SW480 (cell line): ENCODE measurements around the gene PLCB4.
A peak's percentile ranks its signal among the peaks of the same experiment; 100 is the strongest.

ENCODE experiments used
- DNase-seq: peaks from one replicate; pipeline ENCODE4 v3.0.0-alpha.2; 2016; ENCODE audit warnings: low spot score

Gene PLCB4

GRCh38 chr20:9179193-9179802 lies 110.4 kb downstream of the PLCB4 start:
- DNase-seq: peak; percentile 13

DNA sequence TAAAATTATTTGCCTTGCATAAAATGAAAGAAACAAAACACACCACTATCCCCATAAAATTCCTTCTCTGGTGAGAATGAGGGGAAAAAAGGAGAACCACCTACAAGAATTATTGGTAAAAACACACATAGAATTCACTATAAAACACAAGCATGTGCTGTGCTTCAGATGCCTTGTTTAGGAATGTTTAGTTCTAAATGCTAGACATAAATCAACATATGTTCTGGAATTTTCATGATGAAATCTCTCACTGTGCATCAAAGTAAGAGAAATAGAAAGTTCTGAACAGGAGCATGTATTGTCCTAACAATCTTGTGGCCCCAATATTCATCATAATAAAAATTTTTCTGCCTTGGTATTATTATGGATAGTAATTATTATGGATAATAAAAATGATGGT lies 111.0 kb downstream of the PLCB4 start:
- no peak for DNase-seq

DNA sequence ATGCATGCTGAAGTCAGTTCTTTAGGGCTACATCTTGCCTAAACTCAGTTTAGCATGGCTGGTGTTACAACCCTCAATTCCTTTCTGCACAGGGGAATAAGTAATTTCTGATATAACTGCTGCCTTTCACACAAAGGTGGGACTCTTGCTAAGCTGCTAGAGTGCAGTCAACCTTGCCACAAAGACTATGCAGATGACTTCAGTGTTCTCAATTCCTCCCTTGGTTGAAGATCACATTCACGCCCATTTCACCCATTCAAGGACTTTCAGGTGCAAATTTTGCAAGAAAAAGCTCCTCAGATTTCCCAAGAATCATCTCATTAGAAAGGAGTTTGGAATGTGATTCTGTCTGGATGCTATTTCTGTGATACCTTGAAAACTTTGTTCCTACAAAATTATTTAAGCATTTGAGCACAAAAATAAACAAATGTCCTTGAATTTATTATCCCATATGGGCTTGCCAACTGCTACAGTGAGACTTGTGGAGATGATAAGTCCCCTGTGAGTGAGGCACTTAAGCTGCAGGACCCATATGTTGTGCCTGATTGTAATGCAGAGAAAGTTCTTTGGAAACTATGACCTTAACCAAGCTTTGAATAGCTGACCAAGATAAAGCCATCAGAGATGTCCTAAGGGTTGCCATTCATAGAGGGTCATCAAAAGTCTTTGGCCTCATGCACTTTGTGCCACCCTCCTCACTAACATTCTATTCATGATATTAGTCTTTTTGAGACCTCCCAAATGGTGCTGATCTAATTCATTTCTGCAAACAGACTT lies 111.8 kb downstream of the PLCB4 start:
- DNase-seq: no peak

GRCh38 chr20:9185511-9185910 lies 116.6 kb downstream of the PLCB4 start:
- no peak for DNase-seq

DNA sequence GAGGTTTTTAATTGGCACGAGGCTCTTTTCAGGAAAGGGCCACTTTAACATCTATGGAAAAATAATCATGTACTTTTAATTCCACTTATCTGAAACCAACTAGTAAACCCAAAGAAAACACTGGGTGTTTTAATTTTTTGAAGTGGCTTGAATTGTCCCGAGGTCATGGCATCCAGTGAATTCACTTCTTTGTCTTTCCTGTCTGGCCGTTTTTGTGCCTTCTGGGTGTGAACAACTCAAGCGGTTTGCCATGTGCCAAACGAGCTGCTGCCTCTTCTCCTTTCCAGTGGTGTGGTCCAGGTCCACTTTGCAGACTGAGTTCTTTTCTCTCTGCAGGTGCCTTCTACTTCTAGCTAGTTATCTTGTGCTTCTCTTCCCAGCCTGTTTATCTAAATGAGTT lies 117.5 kb downstream of the PLCB4 start:
- DNase-seq: no peak

GRCh38 chr20:9195031-9195430 lies 126.1 kb downstream of the PLCB4 start:
- no peak for DNase-seq

DNA sequence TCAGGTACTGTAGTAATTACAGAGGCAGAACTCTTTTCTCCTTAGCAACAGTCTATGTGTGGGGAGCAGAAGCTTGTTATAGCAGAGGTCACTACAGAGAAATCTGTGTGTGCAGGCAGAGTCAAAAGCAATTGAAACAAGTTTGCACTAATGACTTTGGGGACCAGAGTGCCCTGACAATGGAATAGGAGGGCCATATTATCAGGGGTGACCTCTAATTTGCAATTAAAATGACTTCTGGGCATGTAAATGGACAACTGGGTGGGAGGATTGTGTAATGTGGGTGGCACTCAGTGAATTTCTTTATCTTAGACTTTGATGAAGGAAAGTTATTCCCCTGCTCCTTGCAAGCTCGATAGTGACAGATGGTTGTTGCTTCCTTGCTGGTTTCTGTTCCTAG lies 127.2 kb downstream of the PLCB4 start:
- DNase-seq: no peak

DNA sequence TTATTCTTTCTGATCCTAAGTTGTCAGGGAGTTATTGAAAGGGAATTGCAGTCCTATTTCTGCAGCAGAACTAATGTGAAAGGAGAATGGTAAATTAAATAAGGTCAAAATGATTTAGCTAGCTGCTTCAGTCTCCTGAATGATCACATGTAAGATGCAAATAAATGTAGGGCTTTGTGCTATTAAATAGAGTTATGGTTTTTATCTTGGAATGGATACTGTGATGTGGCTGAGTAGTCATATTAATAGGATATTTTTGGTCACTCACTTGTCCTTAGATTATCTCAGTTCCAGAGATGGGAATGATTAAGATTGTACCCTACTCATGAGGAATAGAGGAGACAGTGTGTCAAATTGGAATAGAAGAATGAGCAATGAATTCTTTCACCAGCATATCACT lies 129.6 kb downstream of the PLCB4 start:
- DNase-seq: no peak

GRCh38 chr20:9200196-9200595 lies 131.3 kb downstream of the PLCB4 start:
- no peak for DNase-seq

- DNase-seq: no peak
Measured at GRCh38 chr20:9200620-9201019, 131.7 kb downstream of the PLCB4 start.

DNA sequence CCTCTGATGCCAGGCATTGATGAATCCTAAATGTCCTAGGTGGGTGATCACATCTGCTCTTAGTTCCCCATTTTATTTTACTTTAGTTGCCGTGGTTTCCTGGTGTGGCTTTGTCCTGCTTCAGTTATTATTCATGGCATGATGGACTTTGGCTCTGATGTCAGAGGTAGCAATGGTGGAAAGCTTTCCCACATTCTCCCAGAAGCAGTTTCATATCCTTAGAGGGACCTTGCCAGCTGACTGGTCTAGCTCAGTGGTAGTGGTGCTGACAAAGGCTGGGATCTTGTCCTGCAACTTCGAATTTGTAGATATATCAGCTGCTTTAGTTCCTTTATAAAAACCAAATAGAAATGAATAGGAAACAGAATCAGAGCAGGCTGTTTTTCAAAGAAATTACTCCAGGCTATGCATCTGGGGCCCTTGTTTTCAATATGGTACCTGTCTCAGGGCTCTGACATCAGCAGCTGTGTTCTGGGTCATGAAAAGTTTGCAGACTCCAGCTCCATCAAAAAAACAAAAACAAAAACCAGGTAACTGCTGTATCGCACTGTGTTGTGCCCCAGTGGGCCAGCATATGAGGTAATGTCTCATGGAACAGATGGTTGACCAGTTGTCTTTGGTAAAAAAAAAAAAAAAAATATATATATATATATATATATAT lies 133.7 kb downstream of the PLCB4 start:
- no peak for DNase-seq

DNA sequence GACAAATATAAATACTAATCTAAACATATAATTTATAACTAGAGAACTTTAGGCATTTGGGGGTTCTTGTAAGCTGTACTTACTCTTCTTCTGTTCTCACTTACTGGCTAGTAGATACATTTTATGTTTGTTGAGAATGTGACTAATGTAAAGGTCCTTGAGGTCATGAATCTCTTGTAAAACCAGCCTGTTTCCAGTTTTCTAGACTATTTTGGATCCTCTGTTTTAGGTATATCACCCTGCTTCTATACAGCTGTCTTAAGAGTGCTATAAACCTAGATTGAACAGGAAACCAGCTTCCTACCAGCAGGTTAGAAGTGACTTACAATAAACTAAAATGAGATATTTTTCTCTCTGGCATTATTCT lies 134.2 kb downstream of the PLCB4 start:
- no peak for DNase-seq

- DNase-seq: no peak
Measured at GRCh38 chr20:9204979-9205378, 136.1 kb downstream of the PLCB4 start.

- no peak for DNase-seq
Measured at GRCh38 chr20:9206486-9206885, 137.6 kb downstream of the PLCB4 start.

DNA sequence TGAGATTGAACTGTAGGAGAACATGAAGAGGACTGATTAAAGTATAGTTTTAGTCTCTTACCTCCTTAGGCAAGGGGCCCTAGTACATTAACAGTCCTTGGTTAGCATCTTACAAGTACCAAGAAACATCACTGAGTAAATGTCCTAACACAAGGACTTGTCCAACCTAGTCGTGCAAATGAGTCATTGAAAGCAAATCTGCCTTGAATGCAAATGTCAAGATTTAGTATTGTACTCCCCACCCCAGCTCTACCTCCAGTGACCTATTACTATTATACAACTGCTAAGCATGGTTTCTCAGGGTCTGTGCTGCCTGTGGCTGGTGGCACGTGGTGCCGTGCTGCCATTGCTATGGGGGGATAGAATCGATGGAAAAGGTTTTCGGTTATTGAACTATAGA lies 138.4 kb downstream of the PLCB4 start:
- DNase-seq: no peak

GRCh38 chr20:9210356-9210755 lies 141.5 kb downstream of the PLCB4 start:
- DNase-seq: no peak

- no peak for DNase-seq
Measured at GRCh38 chr20:9211016-9211760, 142.3 kb downstream of the PLCB4 start.

DNA sequence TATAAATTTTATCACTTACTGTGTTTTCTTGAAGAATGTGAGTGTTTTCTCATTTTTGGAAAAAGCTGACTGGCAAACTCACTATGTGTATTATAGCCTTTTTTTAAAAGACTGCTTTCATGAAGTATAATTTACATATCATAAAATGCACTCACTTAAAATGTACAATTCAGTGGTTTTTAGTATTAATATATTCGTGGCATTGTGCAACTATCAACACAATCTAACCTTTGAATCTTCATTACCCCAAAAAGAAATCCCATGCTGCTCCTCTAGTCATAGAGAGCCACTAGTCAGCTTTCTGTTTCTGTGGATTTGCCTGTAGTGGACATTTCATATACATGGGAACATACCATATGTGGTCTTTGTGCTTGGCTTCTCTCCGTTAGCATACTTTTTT lies 143.8 kb downstream of the PLCB4 start:
- DNase-seq: no peak

- no peak for DNase-seq
Measured at GRCh38 chr20:9214685-9215084, 145.8 kb downstream of the PLCB4 start.

DNA sequence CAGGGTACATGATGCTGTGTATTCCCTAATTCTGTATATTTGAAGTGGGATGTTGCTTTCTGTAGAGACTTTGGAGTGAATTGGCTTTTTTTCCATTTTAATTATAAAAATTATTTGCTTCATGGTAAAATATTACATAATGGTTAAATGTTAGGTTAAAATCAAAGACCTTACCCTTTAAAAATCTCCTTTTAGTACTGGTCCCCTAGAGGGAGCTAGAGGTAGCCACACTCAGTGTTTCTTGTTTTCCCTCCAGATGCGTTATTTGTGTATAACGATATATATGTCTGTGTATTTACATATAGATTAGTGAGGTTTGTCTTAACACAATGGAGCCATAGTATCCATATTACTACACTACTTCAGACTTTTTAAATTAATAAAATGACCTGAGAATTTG lies 146.7 kb downstream of the PLCB4 start:
- peak; percentile 21 for DNase-seq

GRCh38 chr20:9218531-9218961 lies 149.7 kb downstream of the PLCB4 start:
- no peak for DNase-seq

GRCh38 chr20:9220874-9221547 lies 152.1 kb downstream of the PLCB4 start:
- DNase-seq: no peak
